Metanephros (tissue), 1 donor: ENCODE results near the gene OBSCN. TPM values are rescaled to one million over a fixed set of nuclear protein-coding genes. Genes with fewer than 3 reads are reported as not detected.

Experiments
- total RNA-seq: library from RNA; depleted of rRNA; stranded (reverse); fragments of >200 nt; gene quantifications from one replicate; pipeline ENCODE4 v1.2.3, GENCODE V29; 2014

Gene OBSCN
- 139 TPM for total RNA-seq

GRCh38 chr1:228207851-228208821 lies at the start of gene OBSCN:
Gene OBSCN, plus strand, starts transcription at chr1:228208044. Its CDS starts 3,740 bp downstream, at chr1:228211784.

GRCh38 chr1:228165372-228166169 lies 42.3 kb upstream of the OBSCN start, which contains the start of gene IBA57:
Gene IBA57, plus strand, starts transcription at chr1:228165804. Its CDS starts 13 bp downstream, at chr1:228165817.

GRCh38 chr1:228416217-228416933 lies 208.5 kb downstream of the OBSCN start, which contains the start of gene TRIM17:
Gene TRIM17, minus strand, starts transcription at chr1:228416861. Its CDS starts 1,789 bp downstream, at chr1:228415072.

Other genes starting within 250 kb of the OBSCN start
- 0.06 TPM for gene WNT3A, start 201.0 kb upstream of the OBSCN start, total RNA-seq
- 242 TPM for gene ARF1, start 125.3 kb upstream of the OBSCN start, total RNA-seq
- gene C1orf35, start 104.7 kb upstream of the OBSCN start, total RNA-seq = 13.2 TPM
- 75.3 TPM for gene MRPL55, start 98.7 kb upstream of the OBSCN start, total RNA-seq
- gene GUK1, start 67.8 kb upstream of the OBSCN start, total RNA-seq = 206 TPM
- 2.0 TPM for gene GJC2, start 58.1 kb upstream of the OBSCN start, total RNA-seq
- gene IBA57, start 42.2 kb upstream of the OBSCN start, total RNA-seq = 15.4 TPM
- 18.0 TPM for gene TRIM11, start 198.8 kb downstream of the OBSCN start, total RNA-seq
- 4.6 TPM for gene TRIM17, start 208.8 kb downstream of the OBSCN start, total RNA-seq